ENCODE measurements around the gene MFAP3.

Gene MFAP3

GRCh38 chr5:154103233-154103632 lies 64.5 kb downstream of the MFAP3 start:
- no peak for ATAC-seq
- TF ChIP-seq ZNF8 (CRISPR knock-in tag; IDR thresholded peaks at IDR 0.05) (no peak), ZNF70 (CRISPR knock-in tag; IDR thresholded peaks at IDR 0.05) (no peak), TOX (CRISPR knock-in tag; IDR thresholded peaks at IDR 0.05; ENCODE audit: borderline replicate concordance) (no peak), ZFP3 (CRISPR knock-in tag; IDR thresholded peaks at IDR 0.05) (no peak), PATZ1 (CRISPR knock-in tag; IDR thresholded peaks at IDR 0.05; ENCODE audit: borderline replicate concordance) (no peak), BACH2 (CRISPR knock-in tag; IDR thresholded peaks at IDR 0.05; ENCODE audit: borderline replicate concordance) (no peak), GLIS3 (CRISPR knock-in tag; IDR thresholded peaks at IDR 0.05) (no peak), TCF4 (CRISPR knock-in tag; IDR thresholded peaks at IDR 0.05; ENCODE audit: borderline replicate concordance) (no peak), CSRNP3 (CRISPR knock-in tag; IDR thresholded peaks at IDR 0.05) (no peak), RARB (CRISPR knock-in tag; IDR thresholded peaks at IDR 0.05) (no peak), OSR1 (CRISPR knock-in tag; IDR thresholded peaks at IDR 0.05) (no peak), ZNF565 (CRISPR knock-in tag; conservative IDR thresholded peaks at IDR 0.05; ENCODE audit: low read depth) (no peak), ARNTL (CRISPR knock-in tag; IDR thresholded peaks at IDR 0.05; ENCODE audit: borderline replicate concordance, low read depth) (no peak), TSHZ2 (CRISPR knock-in tag; IDR thresholded peaks at IDR 0.05) (no peak), ISL1 (CRISPR knock-in tag; IDR thresholded peaks at IDR 0.05) (no peak), PPARA (CRISPR knock-in tag; IDR thresholded peaks at IDR 0.05; ENCODE audit: borderline replicate concordance) (no peak), ZC3H10 (CRISPR knock-in tag; IDR thresholded peaks at IDR 0.05) (no peak), ZFP30 (CRISPR knock-in tag; IDR thresholded peaks at IDR 0.05) (no peak), CREB5 (CRISPR knock-in tag; IDR thresholded peaks at IDR 0.05; ENCODE audit: low read depth) (no peak)
